NCI-H2171 (cell line): ENCODE data around the gene ATP6V0B.

Source experiments
- DNase-seq: peaks from one replicate; lab custom pipeline; 2025; lab: John Stamatoyannopoulos, UW

Gene ATP6V0B

DNA sequence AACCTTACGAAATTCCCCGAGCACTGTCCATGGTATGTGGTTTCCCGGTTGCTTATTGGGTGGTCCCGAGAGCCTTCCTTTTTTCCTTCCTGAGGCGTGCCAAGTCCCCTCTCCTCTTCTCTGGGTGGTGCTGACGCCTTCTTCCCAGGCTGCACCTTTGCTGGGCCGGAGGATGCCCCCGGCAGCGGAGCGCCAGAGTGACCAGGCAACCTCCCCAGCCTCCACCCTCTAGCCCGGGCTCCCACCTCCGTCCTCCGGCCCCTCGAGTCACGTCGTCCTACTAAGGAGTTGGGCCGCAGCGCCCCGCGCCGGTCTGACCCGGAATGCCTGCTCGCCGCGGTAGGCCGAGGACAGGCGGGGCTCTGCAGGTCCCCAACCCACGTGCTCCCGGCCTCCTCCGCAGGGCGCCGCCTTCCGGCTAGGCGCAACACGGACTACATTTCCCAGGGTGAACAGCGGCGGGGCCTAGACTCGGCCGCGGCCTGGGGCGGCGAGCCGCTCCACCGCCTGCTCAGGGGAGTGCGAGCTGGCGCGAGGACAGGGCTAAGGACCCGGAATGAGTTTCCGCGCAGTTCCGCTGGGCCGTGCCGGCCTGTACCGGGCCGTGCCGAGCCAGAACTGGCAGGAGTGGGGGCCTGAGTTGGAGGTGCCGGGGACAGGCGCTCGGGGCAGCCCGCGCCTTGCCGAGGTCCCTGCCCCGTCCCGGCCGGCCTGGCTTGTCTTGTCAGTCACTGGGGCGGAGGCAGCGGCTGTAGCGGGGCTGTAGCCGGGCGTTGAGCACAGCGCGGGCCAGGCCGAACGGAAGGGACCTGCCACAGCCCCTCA lies 28.3 kb upstream of the ATP6V0B start, which contains the start of gene IPO13:
TSS of gene IPO13 (plus strand) at position 715 of the 825 bp plus-strand sequence. CDS start 651 bp downstream, outside the sequence.
- DNase-seq, result peak; percentile 93

DNA sequence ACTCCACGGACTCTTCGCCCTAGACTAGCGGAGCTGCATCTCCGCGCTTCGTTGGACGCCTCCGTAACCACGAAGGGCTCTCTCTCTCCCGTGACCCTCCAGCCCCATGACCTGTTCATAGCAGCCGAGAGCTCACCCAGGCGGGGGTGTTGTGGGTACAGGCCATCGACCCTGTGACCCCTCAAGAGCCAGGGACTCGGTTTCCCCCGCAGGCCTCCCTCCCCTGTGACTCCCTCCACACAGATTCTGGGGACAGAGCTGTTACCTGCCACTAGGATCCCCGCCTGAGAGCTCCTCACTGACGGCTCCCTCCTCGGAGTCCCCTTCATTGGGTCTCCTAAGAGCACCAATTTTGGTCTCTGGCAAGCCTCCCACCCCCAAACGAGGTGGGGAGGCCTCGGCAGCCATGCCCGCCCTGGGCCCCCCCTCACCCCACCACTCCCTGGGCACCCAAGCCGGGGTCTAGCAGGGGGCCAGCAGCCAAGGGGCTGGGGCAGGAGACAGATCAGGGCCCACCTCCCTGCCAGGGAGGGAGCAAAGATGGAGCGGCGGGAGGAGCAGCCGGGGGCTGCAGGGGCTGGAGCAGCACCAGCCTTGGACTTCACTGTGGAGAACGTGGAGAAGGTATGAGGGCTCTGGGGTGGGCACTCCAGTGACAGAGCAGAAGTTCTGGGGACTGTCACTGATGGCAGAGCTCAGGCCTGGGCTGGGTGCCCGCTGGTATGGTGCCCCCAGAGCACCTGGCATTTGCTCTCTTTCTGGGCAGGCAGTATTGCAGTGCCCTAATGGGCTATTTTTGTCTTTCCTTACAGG lies 27.5 kb upstream of the ATP6V0B start:
- no peak for DNase-seq

DNA sequence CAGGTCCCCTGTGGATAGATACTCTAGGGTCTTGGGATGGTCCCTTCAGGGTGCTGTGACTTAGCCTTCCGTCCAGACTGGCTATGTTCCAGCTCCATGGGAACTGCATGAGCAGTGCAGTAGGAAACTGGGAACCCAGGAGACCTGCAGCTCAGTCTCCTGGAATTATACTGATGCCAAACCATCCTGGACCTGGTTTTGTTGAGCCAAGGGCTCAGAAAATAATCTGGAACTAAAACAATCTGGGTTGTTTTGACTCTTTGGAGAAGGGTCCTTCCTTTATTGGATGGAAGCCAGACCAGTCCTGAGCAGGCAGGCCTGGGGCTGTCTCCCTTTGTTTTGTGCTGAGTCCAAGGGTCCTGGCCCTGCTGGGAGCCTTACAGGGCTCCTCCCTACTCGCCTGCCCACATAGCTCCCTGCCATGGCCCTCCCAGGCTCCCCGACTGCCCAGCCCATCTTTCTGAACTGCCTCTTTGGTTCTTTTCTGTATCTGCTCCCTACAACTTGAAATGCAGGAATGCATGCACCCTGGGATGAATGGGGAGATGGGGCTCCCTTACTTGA lies 26.8 kb upstream of the ATP6V0B start:
- DNase-seq, result no peak

DNA sequence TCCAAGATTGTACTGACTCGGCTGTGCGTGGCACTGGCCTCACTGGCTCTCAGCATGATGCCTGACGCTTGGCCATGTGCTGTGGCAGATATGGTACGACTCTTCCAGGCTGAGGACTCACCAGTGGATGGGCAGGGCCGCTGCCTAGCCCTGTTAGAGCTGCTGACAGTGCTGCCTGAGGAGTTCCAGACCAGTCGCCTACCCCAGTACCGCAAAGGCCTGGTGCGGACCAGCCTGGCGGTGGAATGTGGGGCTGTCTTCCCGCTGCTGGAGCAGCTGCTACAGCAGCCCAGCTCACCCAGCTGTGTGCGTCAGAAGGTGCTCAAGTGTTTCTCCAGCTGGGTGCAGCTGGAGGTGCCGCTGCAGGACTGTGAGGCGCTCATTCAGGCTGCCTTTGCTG lies 25.1 kb upstream of the ATP6V0B start:
- DNase-seq, result no peak

DNA sequence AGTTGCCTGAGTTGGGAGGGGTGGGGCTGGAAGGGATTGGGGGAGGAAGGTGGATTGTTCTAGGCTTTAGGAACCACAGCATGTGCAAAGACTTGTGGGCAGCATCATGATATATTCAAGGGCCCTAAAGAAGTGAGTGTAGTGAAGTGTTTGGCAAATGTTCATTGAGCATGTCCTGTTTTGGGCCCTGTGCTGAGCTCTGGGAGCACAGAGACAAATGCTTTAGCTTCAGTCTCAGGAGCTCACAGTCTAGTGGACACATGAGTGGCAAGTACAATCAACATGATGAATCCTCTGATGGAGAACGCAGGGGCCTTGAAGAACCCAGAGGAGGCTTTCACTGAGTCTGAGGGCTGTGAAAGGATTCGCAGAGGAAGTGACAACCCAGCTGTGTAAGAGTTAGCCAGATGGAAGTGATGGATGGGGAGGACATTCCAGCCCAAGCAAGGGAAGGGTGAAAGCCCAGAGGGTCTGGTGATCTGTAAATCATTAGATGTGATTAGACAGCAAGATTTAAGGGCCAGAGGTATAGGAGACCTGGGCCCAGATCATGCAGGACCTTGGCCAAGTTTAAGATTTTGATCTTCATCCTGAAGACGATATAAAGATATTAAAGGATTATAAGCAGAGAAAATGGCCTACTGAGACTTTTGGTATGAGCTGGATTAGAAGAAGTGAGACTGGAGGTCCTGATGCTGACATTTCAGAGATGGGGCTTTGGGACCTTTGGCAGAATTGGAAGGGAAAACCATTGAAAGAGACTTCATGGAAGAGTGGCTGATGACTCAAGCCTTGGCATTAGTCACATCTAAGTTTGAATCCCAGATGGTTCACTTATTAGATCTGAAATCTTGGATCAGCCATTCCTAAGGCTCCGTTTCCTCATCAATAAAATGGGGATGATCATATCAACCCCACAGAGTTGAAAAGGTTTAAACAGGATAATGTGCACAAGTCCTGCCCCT lies 23.5 kb upstream of the ATP6V0B start:
- DNase-seq, result no peak

DNA sequence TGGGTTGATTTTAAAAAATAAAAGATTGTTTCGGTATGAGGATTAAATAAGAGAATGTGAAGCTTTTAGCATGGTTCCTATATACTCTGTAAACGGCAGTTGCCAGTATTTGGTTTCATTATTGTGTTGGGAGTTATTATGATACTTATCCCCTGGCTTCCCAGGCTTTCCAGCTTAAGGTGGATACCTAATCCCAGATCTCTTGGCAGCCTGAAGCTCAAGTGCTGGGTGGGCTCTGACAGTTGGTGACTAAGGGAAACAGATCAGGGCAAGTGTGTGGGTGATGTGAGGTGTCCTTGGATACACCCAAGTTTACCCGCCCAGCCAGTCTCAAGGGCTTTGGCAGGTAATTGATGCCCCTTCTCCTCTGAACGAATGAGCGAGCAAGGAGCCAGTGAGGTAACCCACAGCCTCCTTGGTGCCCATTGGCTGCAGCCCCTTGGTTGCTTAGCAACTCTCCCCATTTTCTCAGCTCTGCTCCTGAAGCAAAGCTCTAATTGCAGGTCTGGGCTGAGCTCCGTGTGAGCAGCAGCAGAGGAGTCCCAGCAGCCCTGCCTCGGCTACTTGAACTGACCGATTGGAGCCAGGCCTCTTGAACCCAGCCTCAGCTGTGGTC lies 21.9 kb upstream of the ATP6V0B start:
- DNase-seq, result peak; percentile 98

DNA sequence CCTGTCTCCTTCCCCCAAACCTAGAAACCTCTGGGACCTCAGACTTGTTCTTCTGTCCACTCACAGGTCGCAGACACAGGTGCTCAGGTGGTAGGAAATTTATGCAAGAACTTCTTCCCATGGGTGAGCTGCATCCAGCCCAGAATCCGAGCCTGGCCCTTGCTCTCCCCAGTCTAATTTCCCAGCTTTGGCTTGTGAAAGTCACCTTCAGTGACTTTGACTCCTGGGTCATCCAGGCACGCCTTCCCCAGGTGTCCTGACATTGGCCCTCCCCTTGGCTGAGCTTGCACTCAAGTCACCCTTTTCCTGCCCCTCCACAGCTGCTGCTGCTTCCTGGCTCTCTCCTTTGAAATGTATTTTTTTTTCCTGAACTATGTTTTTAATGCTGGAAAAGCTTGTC lies 21.4 kb upstream of the ATP6V0B start:
- peak; percentile 47 for DNase-seq

DNA sequence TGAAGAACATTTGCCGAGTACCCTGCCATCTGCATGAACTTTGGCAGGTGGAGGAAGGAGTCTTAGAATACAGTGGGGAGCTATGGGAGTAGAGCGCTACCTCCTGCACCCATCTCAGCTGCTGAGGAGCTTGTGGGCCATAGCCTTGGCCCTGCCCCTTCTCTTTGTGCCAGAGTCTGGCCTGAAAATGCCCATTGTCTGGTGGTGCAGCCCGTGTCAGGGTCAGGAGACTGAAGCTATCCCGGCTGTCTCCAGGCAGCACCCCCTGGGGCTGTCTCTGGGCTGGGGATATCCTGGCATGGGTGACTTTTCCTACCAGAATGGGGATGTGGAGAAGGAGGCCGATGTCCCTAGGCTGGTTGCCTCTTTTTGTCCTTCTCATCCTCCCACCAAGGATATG lies 20.7 kb upstream of the ATP6V0B start:
- no peak for DNase-seq

DNA sequence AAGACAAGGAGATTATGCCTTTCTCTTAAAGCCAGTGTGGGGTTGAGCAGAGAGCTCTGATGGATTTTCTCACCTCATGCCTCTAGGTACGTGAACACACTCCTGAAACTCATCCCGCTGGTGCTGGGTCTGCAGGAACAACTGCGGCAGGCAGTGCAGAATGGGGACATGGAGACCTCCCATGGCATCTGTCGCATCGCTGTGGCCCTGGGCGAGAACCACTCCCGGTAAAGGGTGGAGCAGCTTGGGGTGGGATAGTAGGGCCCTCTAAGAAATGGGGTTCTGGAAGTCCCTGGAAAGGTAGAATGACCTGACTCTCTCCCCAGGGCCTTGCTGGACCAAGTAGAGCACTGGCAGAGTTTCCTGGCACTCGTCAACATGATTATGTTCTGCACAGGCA lies 18.5 kb upstream of the ATP6V0B start:
- no peak for DNase-seq

DNA sequence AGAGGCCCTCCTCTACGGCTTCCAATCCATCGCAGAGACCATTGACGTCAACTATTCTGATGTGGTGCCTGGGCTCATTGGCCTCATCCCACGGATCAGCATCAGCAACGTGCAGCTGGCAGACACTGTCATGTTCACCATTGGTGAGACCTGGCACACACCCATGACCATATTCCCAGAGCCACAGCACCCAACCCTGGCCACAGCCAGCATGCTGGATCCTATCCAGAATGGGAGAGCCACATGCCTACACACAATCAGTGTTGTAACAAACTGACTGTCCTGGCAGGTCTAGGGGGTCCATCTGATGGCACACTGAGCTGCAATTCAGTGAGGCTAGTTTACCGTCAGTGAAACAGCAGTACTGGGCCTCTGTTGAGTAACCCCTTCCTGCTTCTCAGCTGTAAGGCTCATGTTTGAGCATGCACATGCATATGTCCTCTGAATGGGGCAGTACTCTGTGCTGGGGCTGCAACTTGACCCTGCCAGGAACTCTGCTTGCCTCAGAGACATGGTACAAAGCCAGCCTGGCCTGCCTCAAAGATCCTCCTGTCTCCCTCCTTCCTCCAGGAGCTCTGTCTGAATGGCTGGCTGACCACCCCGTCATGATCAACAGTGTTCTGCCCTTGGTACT lies 17.2 kb upstream of the ATP6V0B start:
- DNase-seq, result no peak

DNA sequence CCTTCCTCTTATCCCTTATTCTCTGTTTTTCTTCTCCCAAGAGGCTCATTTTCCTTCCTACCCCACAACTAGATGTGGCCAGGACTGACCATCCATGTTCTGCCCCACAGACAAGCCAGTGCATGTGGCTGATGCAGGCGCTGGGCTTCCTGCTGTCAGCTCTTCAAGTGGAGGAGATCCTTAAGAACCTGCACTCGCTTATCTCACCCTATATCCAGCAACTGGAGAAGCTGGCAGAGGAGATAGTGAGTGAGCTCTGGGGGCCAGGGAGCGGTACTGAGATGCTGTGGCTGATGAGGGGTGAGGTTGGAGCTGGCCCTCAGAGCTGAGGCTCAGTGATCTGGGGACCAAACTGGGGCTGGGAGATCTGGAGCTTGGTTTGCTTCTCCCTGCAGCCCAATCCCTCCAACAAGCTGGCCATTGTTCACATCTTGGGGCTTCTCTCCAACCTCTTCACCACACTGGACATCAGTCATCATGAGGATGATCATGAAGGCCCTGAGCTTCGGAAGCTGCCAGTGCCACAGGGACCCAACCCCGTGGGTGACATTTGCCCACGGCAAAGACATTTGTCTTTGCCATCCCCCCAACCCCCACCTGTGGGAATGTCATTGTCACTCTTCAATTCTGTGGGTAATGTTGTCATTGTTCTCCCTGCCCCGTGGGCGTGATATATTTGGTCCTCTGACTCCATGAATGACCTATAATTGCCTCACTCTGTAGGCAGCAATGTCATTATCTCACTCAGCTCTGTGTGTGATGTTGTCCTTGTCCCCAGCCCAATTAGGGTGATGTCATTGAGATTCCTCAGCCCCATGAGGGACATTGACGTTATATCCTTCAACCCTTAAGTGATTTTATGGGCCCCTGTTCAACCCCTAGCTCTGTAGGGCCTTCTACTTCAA lies 16.2 kb upstream of the ATP6V0B start:
- no peak for DNase-seq

DNA sequence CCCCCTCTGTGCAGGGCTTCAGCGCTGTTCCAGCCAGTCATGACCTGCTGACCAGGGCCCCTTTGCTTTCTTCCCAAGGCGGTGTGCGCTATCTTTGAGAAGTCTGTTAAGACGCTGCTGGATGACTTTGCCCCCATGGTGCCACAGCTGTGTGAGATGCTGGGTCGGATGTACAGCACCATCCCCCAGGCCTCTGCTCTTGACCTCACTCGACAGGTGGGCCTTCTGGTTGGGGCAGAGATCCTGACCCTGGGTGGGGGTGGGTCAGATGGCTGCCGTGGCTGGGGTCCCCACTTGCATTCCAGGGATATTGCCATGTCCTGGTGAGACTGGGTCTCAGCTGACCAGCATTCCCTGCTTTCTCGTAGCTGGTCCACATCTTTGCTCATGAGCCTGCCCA lies 14.0 kb upstream of the ATP6V0B start:
- no peak for DNase-seq

DNA sequence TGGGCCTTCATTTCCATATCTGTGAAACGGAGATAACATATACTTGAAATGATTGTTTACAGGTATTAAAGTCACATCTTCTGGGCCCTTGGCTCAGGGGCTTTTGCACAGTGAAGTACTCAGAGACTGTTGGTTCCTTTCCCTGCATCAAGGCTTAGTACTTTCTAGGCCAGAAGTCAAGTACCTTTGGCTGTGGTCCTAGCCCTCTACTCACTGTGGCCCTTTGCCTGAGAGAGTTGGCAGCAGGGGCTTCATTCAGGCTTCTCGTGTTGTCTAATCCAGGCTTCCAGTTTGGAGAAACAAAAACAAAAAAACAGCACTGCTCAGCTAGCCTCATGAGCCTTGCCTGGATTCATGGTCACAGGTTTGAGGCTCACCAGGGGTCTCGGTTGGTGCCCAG lies 13.1 kb upstream of the ATP6V0B start:
- no peak for DNase-seq

DNA sequence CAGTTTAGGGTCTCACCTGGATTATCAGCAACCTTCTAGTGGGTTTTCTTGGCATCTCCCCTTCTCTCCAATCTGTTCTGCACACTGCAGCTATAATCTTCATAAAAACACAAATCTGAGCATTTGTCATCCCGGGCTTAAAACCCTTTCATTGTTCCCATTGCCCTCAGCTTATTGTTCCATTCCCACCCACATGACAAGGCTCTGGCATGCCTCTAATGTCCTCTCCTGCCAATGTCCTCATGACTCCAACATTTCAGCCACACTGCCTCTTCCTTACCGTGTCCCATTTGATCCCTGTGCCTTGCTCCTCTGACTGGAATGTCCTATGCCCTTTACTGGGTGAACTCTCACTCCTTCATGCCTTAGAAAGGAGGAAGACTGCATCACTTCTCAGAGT lies 12.4 kb upstream of the ATP6V0B start:
- no peak for DNase-seq

DNA sequence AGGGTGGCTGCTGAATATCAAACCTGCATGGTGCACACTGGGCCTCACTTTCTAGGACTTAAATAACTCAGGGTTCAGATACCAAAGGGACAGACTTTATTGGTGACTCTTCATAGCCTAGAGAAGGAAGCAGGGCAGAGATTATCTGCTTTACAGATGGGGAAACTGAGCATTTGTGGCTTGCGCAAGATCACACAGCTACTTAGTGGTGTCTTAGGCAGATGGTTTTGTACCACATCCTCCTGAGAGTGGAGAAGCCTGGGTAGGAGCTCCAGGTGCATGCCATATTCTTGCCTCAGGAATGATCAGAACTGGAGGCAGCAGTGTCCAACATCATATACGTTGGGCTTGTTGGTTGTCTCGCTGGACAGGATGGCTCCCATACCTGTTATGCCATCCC lies 11.8 kb upstream of the ATP6V0B start:
- DNase-seq, result no peak

DNA sequence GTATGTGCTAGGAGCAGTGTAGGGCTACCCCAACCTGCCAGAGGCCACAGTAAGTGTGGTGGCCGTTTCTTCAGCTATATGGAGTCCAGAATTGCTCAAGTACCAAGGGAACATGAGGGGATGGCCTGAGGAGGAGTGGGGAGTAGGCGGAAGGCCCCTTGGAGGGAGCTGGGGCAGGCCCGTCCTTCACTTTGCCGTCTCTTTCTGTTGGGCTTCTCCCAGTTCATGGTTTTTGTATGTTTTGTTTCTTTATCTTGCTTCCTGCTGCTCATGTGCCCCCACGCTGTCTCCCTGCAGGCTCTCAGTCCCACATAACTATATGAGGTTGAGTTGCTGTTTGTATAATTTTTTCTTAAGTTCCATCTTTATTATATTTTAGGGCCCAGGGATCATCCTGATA lies 10.9 kb upstream of the ATP6V0B start:
- DNase-seq, result no peak

DNA sequence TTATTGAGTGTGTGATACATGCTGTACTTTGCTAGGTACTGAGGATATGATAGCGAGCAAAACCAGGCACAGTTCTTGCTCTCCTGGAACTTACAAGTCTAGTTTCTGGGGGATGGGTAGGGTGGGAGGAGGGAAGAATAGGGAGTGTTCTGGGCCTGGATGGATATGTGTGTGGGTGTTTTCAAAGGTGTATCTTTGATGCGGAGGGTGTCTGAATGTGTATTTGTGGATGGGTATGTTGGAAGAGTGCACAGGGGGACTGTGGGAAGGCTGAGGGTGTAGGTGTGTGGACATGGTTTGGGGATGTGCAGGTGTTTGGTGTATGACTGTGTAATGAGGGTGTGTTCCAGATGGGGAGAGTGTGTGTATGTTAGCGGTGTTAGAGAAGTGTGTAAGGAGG lies 9.4 kb upstream of the ATP6V0B start:
- no peak for DNase-seq

DNA sequence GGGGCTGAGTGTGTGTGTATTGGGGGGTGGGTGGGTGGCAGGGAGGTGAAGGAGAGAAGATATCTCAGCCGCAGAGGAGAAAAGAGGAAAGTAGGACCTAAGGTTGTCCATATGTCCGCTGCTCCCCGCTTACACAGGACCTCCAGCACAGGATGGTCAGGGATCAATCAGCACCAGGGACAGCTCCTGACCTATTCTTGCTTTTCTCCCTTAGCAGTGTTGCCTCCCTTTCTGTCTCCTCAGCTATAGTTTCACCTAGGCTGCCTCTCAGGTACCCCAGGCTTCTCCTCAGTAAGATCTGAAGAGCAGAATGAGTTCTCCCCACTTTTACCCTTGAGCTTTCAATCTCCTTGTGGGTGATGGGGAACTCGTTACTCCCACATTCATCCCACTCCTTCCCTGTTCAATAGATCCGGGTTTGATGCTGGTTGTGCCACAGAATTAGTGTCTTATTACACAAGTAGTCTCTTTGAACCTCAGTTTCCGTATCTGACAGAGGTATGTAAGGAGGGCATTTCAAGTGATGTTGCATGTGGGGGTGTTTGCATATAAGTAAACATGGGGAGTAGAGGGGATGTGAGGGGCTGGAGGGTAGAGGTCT lies 6.3 kb upstream of the ATP6V0B start:
- DNase-seq, result no peak

DNA sequence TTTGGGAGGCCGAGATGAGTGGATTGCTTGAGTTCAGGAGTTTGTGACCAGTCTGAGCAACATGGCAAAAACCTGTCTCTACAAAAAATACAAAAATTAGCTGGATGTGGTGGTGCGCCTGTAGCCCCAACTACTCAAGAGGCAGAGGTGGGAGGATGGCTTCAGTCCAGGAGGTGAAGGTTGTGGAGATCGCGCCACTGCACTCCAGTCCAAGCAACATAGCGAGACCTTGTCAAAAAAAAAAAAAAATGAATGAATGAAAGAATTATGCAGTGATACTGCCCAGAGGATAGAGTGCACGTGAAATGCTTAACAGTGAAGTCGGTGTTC lies 5.4 kb upstream of the ATP6V0B start:
- DNase-seq, result no peak
